IPS DF 6.9 (cell line): ENCODE measurements around the gene SLC10A3.
A peak's percentile ranks its signal among the peaks of the same experiment; 100 is the strongest.

Experiments used
- DNase-seq: peaks from one replicate; pipeline ENCODE4 v3.0.0-alpha.2; 2013; ENCODE audit warnings: low read depth, low spot score
- H3K27ac ChIP-seq: one replicate; pipeline ENCODE4 v1.5.1; 2013; ENCODE audit warnings: low read length, control low read depth
- H3K27me3 ChIP-seq: 2 replicates; pipeline ENCODE4 v1.6.1; 2013; ENCODE audit warnings: mild to moderate bottlenecking, low read length; ENCODE audit not compliant: control insufficient read depth, insufficient read depth
- H3K36me3 ChIP-seq: 2 replicates; pipeline ENCODE4 v1.6.1; 2013; ENCODE audit warnings: low read length; ENCODE audit not compliant: control insufficient read depth, insufficient read depth
- H3K4me1 ChIP-seq: 2 replicates; pipeline ENCODE4 v1.6.1; 2013; ENCODE audit warnings: low read length; ENCODE audit not compliant: control insufficient read depth, insufficient read depth
- H3K4me3 ChIP-seq: 2 replicates; pipeline ENCODE4 v1.5.1; 2013; ENCODE audit warnings: mild to moderate bottlenecking, low read length
- H3K9me3 ChIP-seq: 2 replicates; pipeline ENCODE4 v1.6.1; 2013; ENCODE audit warnings: low read length, inconsistent platforms; ENCODE audit not compliant: control insufficient read depth, insufficient read depth
- WGBS: extraction: QIAGEN DNeasy Blood & Tissue Kit; methylation state at CpG from one replicate; pipeline ENCODE4 v1.1.7; 2013; ENCODE audit warnings: mixed read lengths, missing lambda C conversion rate; ENCODE audit not compliant: insufficient read length, insufficient coverage; 5-methylcytosine and 5-hydroxymethylcytosine counted together

Gene SLC10A3

DNA sequence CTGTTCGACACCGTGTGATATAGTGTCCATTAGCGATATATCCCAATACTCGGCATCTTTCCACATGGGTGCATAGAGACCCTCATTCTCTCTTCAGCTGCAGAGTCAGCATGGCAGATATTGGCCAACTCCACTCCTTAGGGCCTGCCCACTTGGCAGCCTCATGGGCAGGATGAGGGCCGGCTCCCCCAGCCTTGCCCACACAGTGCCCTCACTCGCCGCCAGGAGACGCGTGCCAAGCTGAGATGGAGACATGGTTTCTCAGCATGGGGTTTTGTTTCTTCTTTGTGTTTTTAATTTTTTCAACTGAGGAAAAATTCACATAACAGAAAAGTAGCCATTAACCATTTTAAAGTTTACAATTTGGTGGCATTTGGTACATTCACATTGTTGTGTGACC lies 37.6 kb downstream of the SLC10A3 start:
- Histone ChIP-seq H3K4me1 (no peaks in the 10 kb centered on the region), H3K36me3 (peaks cover 13% of the 10 kb centered on the region), H3K9me3 (no peaks in the 10 kb centered on the region), H3K4me3 (no peak overlapping the region), H3K27ac (no peak overlapping the region), H3K27me3 (no peaks in the 10 kb centered on the region)
- WGBS, result no CpG with 5 or more reads among the region's 9 CpGs
- DNase-seq, result no peak

GRCh38 chrX:154450312-154450711 lies 40.1 kb downstream of the SLC10A3 start:
- Histone ChIP-seq H3K4me3 (no peak overlapping the region), H3K36me3 (peaks cover 15% of the 10 kb centered on the region), H3K27ac (no peak overlapping the region), H3K27me3 (no peaks in the 10 kb centered on the region), H3K4me1 (no peaks in the 10 kb centered on the region), H3K9me3 (no peaks in the 10 kb centered on the region)
- DNase-seq, result no peak
- WGBS, result no CpG with 5 or more reads among the region's 17 CpGs

- Histone ChIP-seq H3K36me3 (peaks cover 15% of the 10 kb centered on the region), H3K9me3 (no peaks in the 10 kb centered on the region), H3K4me3 (no peak overlapping the region), H3K4me1 (peaks cover 2% of the 10 kb centered on the region; the same call in 1 of the 2 replicates), H3K27ac (no peak overlapping the region), H3K27me3 (no peaks in the 10 kb centered on the region)
- WGBS, result no CpG with 5 or more reads among the region's 18 CpGs
- no peak for DNase-seq
Measured at GRCh38 chrX:154449618-154450017, 40.8 kb downstream of the SLC10A3 start.

- no CpG with 5 or more reads among the region's 14 CpGs for WGBS
- H3K27me3 ChIP-seq, result no peaks in the 10 kb centered on the region
- H3K27ac ChIP-seq, result no peak overlapping the region
- no peak for DNase-seq
- no peaks in the 10 kb centered on the region for H3K9me3 ChIP-seq
- peaks cover 2% of the 10 kb centered on the region; the same call in 1 of the 2 replicates for H3K4me1 ChIP-seq
- H3K4me3 ChIP-seq, result no peak overlapping the region
- H3K36me3 ChIP-seq, result peaks cover 15% of the 10 kb centered on the region
Measured at GRCh38 chrX:154448484-154448883, 41.9 kb downstream of the SLC10A3 start.

- no peak overlapping the region for H3K27ac ChIP-seq
- H3K4me1 ChIP-seq, result peaks cover 2% of the 10 kb centered on the region; the same call in 1 of the 2 replicates
- H3K9me3 ChIP-seq, result no peaks in the 10 kb centered on the region
- peaks cover 25% of the 10 kb centered on the region for H3K36me3 ChIP-seq
- DNase-seq, result no peak
- WGBS, result no CpG with 5 or more reads among the region's 12 CpGs
- H3K4me3 ChIP-seq, result no peak overlapping the region
- no peaks in the 10 kb centered on the region for H3K27me3 ChIP-seq
Measured at GRCh38 chrX:154446430-154446829, 44.0 kb downstream of the SLC10A3 start.

- Histone ChIP-seq H3K4me3 (no peak overlapping the region), H3K27ac (no peak overlapping the region), H3K4me1 (peaks cover 2% of the 10 kb centered on the region; the same call in 1 of the 2 replicates), H3K9me3 (no peaks in the 10 kb centered on the region), H3K36me3 (peaks cover 29% of the 10 kb centered on the region), H3K27me3 (no peaks in the 10 kb centered on the region)
- DNase-seq, result no peak
- no CpG with 5 or more reads among the region's 16 CpGs for WGBS
Measured at GRCh38 chrX:154445776-154446175, 44.7 kb downstream of the SLC10A3 start.

DNA sequence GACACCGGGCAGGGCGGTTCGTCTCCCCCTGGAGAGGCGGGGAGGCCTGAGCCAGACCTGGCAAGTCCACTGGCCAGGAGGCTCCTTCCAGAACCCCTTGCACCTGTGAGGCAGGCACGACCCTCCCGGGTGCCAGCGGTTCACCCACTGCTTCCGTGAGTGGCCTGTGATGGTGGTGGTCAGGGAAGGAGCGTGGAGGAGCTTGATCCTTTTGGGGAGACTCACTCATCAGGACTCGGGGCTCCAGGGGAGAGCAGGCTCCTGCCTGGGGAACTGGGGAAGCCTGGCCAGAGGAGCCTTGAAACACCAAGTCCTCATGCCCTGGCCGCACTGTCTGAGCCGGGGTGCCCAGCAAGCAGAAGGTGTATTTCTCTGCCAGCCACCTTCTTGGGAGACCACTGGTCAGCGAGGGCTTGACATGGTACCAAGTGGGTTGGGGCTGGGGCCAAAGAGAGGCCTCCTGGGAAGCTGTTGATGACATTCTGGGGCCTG lies 45.6 kb downstream of the SLC10A3 start:
- no peak for DNase-seq
- H3K27me3 ChIP-seq, result no peaks in the 10 kb centered on the region
- peaks cover 2% of the 10 kb centered on the region; the same call in 1 of the 2 replicates for H3K4me1 ChIP-seq
- peak overlapping the region; percentile 55; the same call in 1 of the 2 replicates for H3K4me3 ChIP-seq
- peaks cover 29% of the 10 kb centered on the region for H3K36me3 ChIP-seq
- no peaks in the 10 kb centered on the region for H3K9me3 ChIP-seq
- no peak overlapping the region for H3K27ac ChIP-seq
- no CpG with 5 or more reads among the region's 13 CpGs for WGBS

GRCh38 chrX:154443992-154444754 lies 46.3 kb downstream of the SLC10A3 start, which contains the start of gene FAM50A:
FAM50A (plus strand) TSS chrX:154444141; CDS start chrX:154444236, 95 bp downstream.
- Histone ChIP-seq H3K27ac (no peak within 1 kb of the TSS), H3K9me3 (no peaks in the 10 kb centered on the region), H3K36me3 (peaks cover 28% of the 10 kb centered on the region), H3K27me3 (no peaks in the 10 kb centered on the region), H3K4me1 (peaks cover 2% of the 10 kb centered on the region; the same call in 1 of the 2 replicates), H3K4me3 (peak within 1 kb of the TSS; percentile 55; the same call in 1 of the 2 replicates)
- DNase-seq, result no peak
- WGBS, result no CpG with 5 or more reads among the region's 94 CpGs

- no peak for DNase-seq
- H3K27ac ChIP-seq, result no peak overlapping the region
- WGBS, result no CpG with 5 or more reads among the region's 10 CpGs
Measured at GRCh38 chrX:154443479-154443910, 46.9 kb downstream of the SLC10A3 start.

DNA sequence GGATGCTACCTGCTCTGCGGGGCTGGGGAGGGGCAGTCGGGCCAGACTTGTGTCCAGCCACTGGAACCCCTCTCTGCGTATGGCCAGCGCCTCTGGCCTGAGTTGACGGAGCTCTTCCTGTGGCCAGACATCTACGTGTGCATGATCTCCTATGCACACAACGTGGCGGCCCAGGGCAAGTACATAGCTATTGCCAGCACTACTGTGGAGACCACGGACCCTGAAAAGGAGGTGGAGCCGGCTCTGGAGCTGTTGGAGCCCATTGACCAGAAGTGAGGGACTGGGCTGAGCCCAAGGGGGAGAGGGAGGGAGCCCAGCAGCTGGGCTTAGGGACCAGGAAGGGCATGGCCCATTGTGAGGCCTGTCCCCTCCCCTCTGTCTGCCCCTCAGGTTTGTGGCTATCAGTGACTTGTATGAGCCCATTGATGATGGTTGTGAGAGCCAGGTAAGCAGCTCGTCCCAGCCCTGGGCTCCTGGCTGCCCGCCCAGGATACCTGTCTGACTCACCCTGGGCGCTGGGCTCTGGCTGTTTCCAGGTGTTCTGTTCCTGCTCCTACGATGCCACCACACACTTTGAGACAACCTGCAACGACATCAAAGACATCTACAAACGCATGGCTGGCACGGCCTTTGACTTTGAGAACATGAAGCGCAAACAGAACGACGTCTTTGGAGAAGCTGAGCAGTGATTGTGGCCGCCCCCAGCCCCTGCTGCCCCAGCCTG lies 48.3 kb downstream of the SLC10A3 start:
- DNase-seq, result no peak
- Histone ChIP-seq H3K27ac (no peak overlapping the region), H3K9me3 (no peaks in the 10 kb centered on the region), H3K27me3 (no peaks in the 10 kb centered on the region), H3K36me3 (peaks cover 20% of the 10 kb centered on the region), H3K4me1 (peaks cover 2% of the 10 kb centered on the region; the same call in 1 of the 2 replicates), H3K4me3 (no peak overlapping the region)
- WGBS, result no CpG with 5 or more reads among the region's 21 CpGs

More at GRCh38 chrX:154443479-154443910, 46.9 kb downstream of the SLC10A3 start:
- Histone ChIP-seq H3K4me3 (peak overlapping the region; percentile 55; the same call in 1 of the 2 replicates), H3K4me1 (peaks cover 2% of the 10 kb centered on the region; the same call in 1 of the 2 replicates), H3K36me3 (peaks cover 21% of the 10 kb centered on the region), H3K27me3 (no peaks in the 10 kb centered on the region), H3K9me3 (no peaks in the 10 kb centered on the region)
